Colonic mucosa (tissue), 4 donors: ENCODE results near the gene ITGAE. TPM values are rescaled to one million over a fixed set of nuclear protein-coding genes. Genes with fewer than 3 reads are reported as not detected.

Experiments
- DNase-seq: peaks from one replicate; pipeline ENCODE4 v3.0.0-alpha.2; 2020
- H3K27ac ChIP-seq: fragments of 200-600 bp; one replicate; pipeline ENCODE4 v1.8.0; 2021
- H3K27me3 ChIP-seq: fragments of 200-600 bp; one replicate; pipeline ENCODE4 v1.8.0; 2021
- H3K36me3 ChIP-seq: fragments of 200-600 bp; one replicate; pipeline ENCODE4 v1.8.0; 2021
- H3K4me1 ChIP-seq: fragments of 200-600 bp; one replicate; pipeline ENCODE4 v1.8.0; 2021; ENCODE audit warnings: mild to moderate bottlenecking
- H3K4me3 ChIP-seq: fragments of 200-600 bp; one replicate; pipeline ENCODE4 v1.8.0; 2021
- H3K9ac ChIP-seq, 2 donors: one replicate each; pipeline ENCODE4 v1.7.0; 2013; ENCODE audit warnings: control low read depth in 2 of 2, low read depth in 2 of 2, low read length in 2 of 2
- H3K9me3 ChIP-seq: fragments of 200-600 bp; one replicate; pipeline ENCODE4 v1.8.0; 2021
- CTCF ChIP-seq: fragments of 200-600 bp; IDR thresholded peaks from one replicate; pipeline ENCODE4 v1.8.0; 2022; ENCODE audit warnings: antibody characterized with exemption, mild to moderate bottlenecking
- intact Hi-C: fragments of 100-400 bp; cut with DNase I; formaldehyde crosslinking; loops from one replicate; pipeline ENCODE4 v1.14.1; 2022
- total RNA-seq, 2 donors: library from RNA; stranded (reverse); fragmentation: NEBNext Ultra II Directional in 1 of 2; extraction: Animal tissue kit (Norgen Biotek cat#: 25700) in 1 of 2; gene quantifications; one replicate each; pipeline ENCODE4 v1.2.1, GENCODE V29; 2021
- donor health status: healthy.
- donor health status: DM: no; HTN: no; CAD: no.
- donor health status: DM: no; HTN: no; CAD: no.

The ITGAE gene
- total RNA-seq, 2 donors from 2014 or later, result 14.7 to 14.9 TPM

DNA sequence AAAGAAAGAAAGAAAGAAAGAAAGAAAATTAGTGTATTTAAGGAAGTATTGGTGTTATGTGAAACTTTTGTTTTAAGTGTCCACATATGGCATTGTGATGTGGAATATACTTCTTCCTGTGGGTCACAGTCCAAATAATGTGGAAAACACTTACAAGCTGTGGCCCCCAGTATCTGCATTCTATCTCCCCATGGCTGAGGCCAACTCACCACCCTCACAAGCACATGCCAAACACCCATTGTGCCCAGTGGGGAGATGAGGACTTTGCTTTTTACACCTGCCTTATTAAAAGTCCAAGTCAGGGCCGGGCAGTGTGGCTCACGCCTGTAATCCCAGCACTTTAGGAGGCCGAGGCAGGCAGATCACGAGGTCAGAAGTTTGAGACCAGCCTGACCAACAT, 101.0 kb downstream of the ITGAE start:
- DNase-seq, result no peak
- Histone ChIP-seq H3K9me3 (no peaks in the 10 kb centered on the region), H3K36me3 (no peaks in the 10 kb centered on the region), H3K4me1 (no peaks in the 10 kb centered on the region), H3K27me3 (peaks cover 23% of the 10 kb centered on the region), H3K27ac (no peak overlapping the region), H3K9ac (no peak overlapping the region), H3K4me3 (no peak overlapping the region)
- TF ChIP-seq CTCF, result no peak
- intact Hi-C loops, result no loop called here

DNA sequence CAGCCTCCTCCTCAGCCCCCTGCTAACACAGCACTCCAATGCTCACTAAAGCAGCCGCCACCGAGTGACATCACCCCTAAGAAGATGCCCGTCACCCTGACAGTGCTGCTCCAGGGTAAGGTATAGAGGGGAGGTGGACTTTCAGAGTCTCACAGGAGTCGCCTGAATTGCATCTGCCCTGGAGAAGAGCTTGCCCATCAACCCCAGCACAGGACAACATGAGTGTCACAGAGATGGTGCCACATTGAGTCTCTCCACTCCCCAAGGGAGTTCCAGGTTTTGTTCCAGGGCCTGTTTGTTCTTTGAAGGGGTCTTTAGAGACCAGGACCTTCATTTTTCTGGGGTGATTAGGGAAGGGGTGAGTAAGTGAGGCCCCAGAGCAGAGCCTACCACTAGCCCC, 102.8 kb downstream of the ITGAE start:
- Histone ChIP-seq H3K9me3 (no peaks in the 10 kb centered on the region), H3K27me3 (peaks cover 29% of the 10 kb centered on the region), H3K36me3 (no peaks in the 10 kb centered on the region), H3K4me3 (no peak overlapping the region), H3K27ac (no peak overlapping the region), H3K4me1 (no peaks in the 10 kb centered on the region), H3K9ac (no peak overlapping the region)
- intact Hi-C loops, result no loop called here
- TF ChIP-seq CTCF, result no peak
- DNase-seq, result no peak

- peaks cover 29% of the 10 kb centered on the region for H3K27me3 ChIP-seq
- H3K4me1 ChIP-seq, result no peaks in the 10 kb centered on the region
- no peaks in the 10 kb centered on the region for H3K9me3 ChIP-seq
- no peak overlapping the region for H3K27ac ChIP-seq
- intact Hi-C loops, result no loop called here
- DNase-seq, result no peak
- H3K9ac ChIP-seq, result no peak overlapping the region
- H3K36me3 ChIP-seq, result no peaks in the 10 kb centered on the region
- TF ChIP-seq CTCF, result no peak
- H3K4me3 ChIP-seq, result no peak overlapping the region
These were observed 103.9 kb downstream of the ITGAE start for GRCh38 chr17:3697103-3697476.

- Histone ChIP-seq H3K36me3 (no peaks in the 10 kb centered on the region), H3K9me3 (no peaks in the 10 kb centered on the region), H3K27me3 (peaks cover 29% of the 10 kb centered on the region), H3K9ac (peak within 1 kb of the TSS; percentile 5 to 56), H3K4me3 (peak within 1 kb of the TSS; percentile 51), H3K27ac (no peak within 1 kb of the TSS), H3K4me1 (no peaks in the 10 kb centered on the region)
- no peak for DNase-seq
- TF ChIP-seq CTCF, result no peak
- intact Hi-C loops, result no loop called here
These were observed 105.1 kb downstream of the ITGAE start, which contains the start of gene P2RX5 for GRCh38 chr17:3695723-3696411. Gene P2RX5, minus strand, starts transcription at chr17:3696155. Its CDS starts 150 bp downstream, at chr17:3696005.

DNA sequence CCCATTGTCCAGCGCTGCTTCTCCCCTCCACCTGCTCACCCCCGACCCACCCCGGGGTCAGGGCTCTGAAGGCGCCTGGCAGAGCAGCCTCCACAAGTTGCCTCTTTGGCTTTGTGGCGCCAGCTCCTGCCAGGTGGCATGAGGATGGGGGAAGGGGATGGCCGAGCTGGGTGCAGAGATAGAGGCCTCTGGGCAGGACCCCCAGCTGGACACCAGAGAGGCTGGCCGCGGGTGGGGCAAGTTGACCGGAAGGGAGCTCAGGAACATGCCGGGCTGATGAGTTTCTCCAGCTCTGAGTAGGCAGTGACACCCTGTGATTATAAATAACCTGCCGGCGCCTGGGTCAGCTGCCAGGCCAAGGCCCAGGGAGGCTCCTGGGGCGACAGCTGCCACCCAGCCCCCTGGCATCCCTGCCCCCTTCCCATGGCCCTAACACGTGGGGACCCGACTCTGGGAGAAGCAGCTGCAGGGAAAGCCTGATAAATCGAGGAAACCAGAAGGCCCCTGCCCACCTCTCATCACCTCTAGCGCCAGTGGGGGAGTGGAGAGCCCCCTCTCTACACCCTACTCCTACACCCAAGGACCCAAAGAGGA, 105.8 kb downstream of the ITGAE start:
- intact Hi-C loops, result no loop called here
- TF ChIP-seq CTCF, result no peak
- H3K9ac ChIP-seq, result peak overlapping the region; percentile 5 to 56

More for the DNA sequence above, 105.8 kb downstream of the ITGAE start:
- no peaks in the 10 kb centered on the region for H3K9me3 ChIP-seq
- DNase-seq, result no peak
- H3K4me1 ChIP-seq, result no peaks in the 10 kb centered on the region
- peak overlapping the region; percentile 51 for H3K4me3 ChIP-seq
- H3K27me3 ChIP-seq, result peaks cover 29% of the 10 kb centered on the region
- H3K36me3 ChIP-seq, result no peaks in the 10 kb centered on the region
- H3K27ac ChIP-seq, result no peak overlapping the region
